ENCODE results near the gene RADIL.

Gene RADIL

DNA sequence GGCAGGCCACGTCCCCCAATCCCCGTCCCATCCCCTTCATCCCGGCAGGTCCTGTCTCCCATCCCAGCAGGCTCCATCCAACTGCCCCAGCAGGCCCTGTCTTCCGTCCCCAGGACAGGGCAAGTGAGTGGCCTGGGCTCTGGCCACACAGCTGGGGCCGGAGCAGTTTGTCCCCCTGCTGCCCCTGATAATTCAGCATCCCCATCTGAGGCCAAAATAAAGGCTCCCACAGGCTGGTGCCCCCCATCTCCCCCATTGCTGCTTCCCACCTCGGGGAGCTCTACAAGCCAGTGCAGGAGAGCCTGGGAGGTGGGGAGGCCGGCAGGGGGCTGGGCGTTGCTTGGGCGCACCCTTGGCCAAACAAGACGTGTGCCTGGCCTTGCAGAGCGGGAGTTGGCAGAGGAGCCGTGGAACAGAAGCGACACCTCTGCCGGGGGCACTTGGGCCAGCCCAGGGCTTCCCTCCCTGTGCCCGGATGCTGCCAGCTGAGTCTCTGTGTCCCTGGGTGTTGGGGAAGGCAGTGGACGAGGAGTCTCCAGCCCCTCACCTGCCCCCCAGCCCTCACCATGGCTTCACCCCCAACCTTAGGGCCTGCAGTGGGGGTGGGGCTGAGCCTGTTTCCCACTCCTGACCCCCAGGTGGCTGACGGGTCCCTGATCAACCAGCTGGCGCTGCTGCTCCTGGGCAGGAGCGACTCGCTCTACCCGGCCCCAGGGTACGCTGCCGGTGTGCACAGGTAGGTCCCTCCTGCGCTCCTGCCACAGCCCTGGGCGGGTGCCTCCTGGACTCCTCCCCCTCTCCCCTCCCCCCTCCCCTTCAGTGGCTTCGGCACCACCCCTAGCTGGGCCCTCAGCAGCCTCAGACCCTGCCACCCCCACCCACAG, 94.1 kb downstream of the RADIL start:
- no peak for DNase-seq

- DNase-seq, result no peak
These were observed 94.8 kb downstream of the RADIL start for GRCh38 chr7:4788627-4789189.

DNA sequence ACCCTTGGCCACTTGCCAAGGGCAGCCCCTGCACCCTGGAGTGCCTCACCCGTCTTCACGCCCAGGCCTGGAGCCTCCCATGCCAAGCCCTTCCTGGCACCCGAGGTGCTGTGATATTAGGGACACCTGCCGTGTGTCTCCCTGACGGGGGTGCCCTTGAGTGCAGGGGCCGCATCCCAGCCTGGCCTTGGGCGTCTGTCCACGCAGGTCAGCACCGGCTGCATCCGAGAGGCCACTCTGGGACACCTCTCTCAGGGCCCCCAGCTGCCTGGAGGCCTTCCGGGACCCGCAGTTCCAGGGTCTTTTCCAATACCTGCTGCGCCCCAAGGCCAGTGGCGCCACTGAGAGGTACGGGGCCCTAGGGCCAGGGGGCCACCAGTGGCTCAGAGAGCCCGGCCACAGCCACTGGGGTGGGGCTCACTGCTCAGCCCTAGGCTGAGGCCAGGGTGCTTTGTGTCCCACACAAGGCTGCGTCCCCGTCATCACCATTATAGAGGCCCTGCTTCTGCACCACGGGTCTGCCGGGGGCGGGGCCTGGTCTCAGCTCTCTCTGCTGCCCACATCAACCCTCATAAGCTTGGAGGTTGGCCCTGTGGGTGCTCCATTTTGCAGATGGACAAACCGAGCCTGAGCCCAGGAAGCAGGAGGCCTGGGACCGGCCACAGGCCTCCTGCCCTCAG, 95.4 kb downstream of the RADIL start:
- no peak for DNase-seq

DNA sequence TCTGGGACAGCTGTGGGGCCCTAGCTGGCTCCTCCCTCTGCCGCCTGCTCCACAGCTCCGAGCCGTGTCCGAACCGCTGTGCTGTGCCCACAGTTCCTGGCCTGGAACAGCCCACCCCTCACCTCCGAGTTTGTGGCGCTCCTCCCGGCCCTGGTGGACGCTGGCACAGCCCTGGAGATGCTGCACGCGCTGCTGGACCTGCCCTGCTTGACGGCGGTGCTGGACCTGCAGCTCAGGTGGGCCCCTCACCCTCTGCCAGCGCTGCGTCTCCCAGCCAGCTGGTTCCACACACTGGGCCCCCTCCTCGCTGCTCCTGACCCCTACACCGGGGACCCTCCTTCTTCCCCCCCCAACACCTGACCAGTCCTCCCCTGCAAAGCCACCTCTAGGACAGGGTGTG, 96.0 kb downstream of the RADIL start:
- no peak for DNase-seq

GRCh38 chr7:4786015-4786414, 97.5 kb downstream of the RADIL start:
- DNase-seq, result no peak

DNA sequence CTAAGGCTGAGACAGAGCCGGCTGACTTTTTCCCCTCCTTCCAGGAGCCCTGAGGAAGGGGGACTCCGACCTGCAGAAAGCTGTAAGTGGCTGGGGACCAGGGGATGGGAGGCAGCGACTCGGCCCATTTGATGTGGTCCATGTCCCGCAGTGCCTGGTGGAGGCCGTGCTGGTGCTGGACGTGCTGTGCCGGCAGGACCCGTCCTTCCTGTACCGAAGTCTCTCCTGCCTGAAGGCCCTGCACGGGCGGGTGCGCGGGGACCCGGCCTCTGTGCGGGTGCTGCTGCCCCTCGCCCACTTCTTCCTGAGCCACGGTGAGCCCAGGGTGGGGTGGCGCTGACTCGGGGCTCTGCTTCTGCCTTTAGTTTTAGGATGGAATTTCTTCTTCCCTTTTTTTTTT, 98.1 kb downstream of the RADIL start:
- no peak for DNase-seq

GRCh38 chr7:4784799-4785198, 98.7 kb downstream of the RADIL start:
- DNase-seq, result no peak

- no peak for DNase-seq
These were observed 99.7 kb downstream of the RADIL start for GRCh38 chr7:4783762-4784351.

- no peak for DNase-seq
These were observed 100.2 kb downstream of the RADIL start for GRCh38 chr7:4783292-4783652.

- no peak for DNase-seq
These were observed 100.9 kb downstream of the RADIL start for GRCh38 chr7:4782333-4783291.

DNA sequence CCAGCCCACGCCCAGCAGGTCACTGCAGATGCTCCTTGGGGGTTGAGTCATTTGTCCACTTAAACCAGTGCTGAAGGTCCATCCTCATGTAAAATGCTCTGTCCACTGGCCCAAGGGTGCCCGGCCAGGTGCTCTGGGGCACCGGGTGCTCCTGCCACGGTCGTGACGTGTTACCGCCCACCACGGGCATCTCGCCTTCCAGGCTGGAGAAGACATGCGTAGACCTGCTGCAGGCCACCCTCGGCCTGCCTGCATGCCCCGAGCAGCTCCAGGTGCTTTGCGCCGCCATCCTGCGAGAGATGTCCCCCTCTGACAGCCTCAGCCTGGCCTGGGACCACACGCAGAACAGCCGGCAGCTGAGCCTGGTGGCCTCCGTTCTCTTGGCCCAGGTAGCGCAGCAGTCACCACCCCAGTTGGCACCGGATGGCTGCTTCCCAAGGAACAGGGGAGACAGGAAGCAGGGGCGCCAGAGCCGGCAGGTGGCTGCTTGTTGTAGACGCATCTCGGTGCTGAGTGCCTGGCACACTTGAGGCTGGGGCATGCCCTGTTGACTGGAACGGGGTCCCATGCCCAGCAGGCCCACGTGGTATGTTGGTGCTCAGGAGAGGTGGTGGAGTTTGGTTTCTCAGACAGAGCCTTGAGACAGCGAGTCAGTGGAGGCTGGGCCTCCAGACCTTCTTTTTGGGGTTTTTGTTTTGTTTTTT, 102.0 kb downstream of the RADIL start:
- DNase-seq, result no peak

- no peak for DNase-seq
These were observed 104.4 kb downstream of the RADIL start for GRCh38 chr7:4779118-4779517.

DNA sequence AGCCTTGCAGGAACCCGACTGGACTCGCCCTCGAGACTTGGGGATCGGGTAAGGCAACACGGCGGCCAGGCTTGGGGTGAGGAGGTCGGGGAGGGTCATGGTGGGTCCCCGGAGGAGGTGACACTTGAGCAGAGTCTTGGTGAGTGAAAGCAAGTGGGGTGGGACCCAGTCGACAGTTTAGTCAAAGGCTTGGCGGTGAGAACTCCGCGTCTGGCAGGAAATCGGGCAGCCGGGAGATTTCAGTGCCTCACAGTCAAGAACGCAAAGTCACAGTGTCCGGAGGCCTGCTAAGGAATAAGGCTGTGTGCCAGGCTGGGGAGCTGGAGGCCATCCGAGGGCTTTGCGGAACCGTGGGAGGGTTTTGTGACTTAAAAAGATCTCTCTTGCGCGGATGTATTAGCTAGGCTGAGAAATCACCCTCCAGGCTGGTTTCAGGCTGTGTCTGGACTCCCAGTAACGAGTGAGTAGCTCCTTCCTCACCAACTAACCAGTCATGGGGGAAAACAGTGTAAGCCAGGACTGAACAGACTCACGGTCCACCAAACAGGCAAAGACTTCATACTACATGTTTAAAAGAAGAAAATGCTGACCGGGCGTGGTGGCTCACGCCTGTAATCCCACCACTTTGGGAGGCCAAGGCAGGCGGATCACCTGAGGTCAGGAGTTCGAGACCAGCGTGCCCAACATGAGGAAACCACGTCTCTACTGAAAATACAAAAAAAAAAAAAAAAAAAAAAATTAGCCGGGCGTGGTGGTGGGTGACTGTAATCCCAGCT, 107.5 kb downstream of the RADIL start:
- DNase-seq, result peak; percentile 58

GRCh38 chr7:4775250-4775847, 108.2 kb downstream of the RADIL start, which contains the start of gene AP5Z1:
Gene AP5Z1, plus strand, starts transcription at chr7:4775623. Its CDS starts 93 bp downstream, at chr7:4775716.
- peak; percentile 96 for DNase-seq

GRCh38 chr7:4774658-4775249, 108.8 kb downstream of the RADIL start:
- peak; percentile 41 for DNase-seq

- no peak for DNase-seq
These were observed 109.5 kb downstream of the RADIL start for GRCh38 chr7:4774007-4774406.

DNA sequence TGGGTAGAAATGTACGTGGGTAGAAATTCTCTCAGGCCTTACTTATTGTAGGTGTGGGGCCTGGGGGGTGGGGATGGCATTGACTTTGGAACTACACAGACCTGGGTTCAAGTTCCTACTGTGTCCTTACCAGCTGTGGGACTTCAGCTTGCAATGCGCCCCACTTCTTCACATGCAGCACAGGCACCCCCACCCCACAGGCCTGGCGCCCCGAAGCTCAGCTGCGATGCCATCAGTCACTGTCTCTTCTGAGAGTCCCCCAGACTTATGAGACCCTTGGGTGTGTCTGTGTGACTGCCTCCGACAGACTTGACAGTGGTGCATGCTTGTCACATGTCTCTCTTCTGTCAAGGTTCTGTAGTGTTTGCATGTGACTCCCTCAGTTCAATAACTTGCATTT, 111.2 kb downstream of the RADIL start:
- DNase-seq, result no peak

GRCh38 chr7:4771737-4772136, 111.8 kb downstream of the RADIL start:
- no peak for DNase-seq

GRCh38 chr7:4770886-4771285, 112.6 kb downstream of the RADIL start:
- DNase-seq, result no peak

GRCh38 chr7:4769761-4770160, 113.8 kb downstream of the RADIL start:
- DNase-seq, result no peak

Data from activated CD4-positive, alpha-beta T cell treated with anti-CD3 and anti-CD28 coated beads for 48 hours (primary cell).